ENCODE data around the gene IL1A. TPM values are rescaled to one million over a fixed set of nuclear protein-coding genes. Genes with fewer than 3 reads are reported as not detected.

Gene IL1A
- total and polyA plus RNA-seq, 2 experiments from 2014 or later, result 1.4 to 2.3 TPM

- Histone ChIP-seq H3K4me1 (ENCODE audit: insufficient read depth) (no peaks in the 10 kb centered on the region), H3K36me3 (replicated peaks; ENCODE audit: insufficient read depth, low read depth) (no peaks in the 10 kb centered on the region), H4K20me1 (ENCODE audit: insufficient read depth, poor library complexity, severe bottlenecking) (no peaks in the 10 kb centered on the region), H3K4me3 (no peak overlapping the region), H3K27ac (no peak overlapping the region), H3K79me2 (no peaks in the 10 kb centered on the region), H3K9me3 (ENCODE audit: low read depth) (no peaks in the 10 kb centered on the region), H3K27me3 (no peaks in the 10 kb centered on the region), H3K4me2 (no peak overlapping the region), H3K9me2 (replicated peaks; ENCODE audit: insufficient read depth) (no peaks in the 10 kb centered on the region), H2AFZ (no peak overlapping the region)
- no peak for DNase-seq (ENCODE audit: low spot score)
- 84% methylated on average over 4 of the region's 4 CpGs for WGBS (ENCODE audit: low lambda C conversion rate, missing lambda C conversion rate)
- TF ChIP-seq EZH2 (IDR thresholded peaks at IDR 0.05; ENCODE audit: borderline replicate concordance), result no peak
- no peak for TF ChIP-seq CTCF (IDR thresholded peaks at IDR 0.05; ENCODE audit: poor library complexity)
- TF ChIP-seq EZH2phosphoT487 (IDR thresholded peaks at IDR 0.05; ENCODE audit: low read depth, severe bottlenecking, unreplicated experiment), result no peak
These were observed 12.0 kb downstream of the IL1A start for GRCh38 chr2:112772322-112772721.

GRCh38 chr2:112768432-112768831 lies 15.9 kb downstream of the IL1A start:
- no peak overlapping the region for H2AFZ ChIP-seq

GRCh38 chr2:112767693-112768330 lies 16.5 kb downstream of the IL1A start:
- Histone ChIP-seq H3K27ac (no peak overlapping the region), H3K4me3 (no peak overlapping the region), H2AFZ (no peak overlapping the region)

More at GRCh38 chr2:112768432-112768831, 15.9 kb downstream of the IL1A start:
- Histone ChIP-seq H3K27me3 (no peaks in the 10 kb centered on the region), H3K9me2 (replicated peaks; ENCODE audit: insufficient read depth) (no peaks in the 10 kb centered on the region), H3K36me3 (replicated peaks; ENCODE audit: insufficient read depth, low read depth) (no peaks in the 10 kb centered on the region), H3K4me2 (no peak overlapping the region), H3K9me3 (ENCODE audit: low read depth) (no peaks in the 10 kb centered on the region), H4K20me1 (ENCODE audit: insufficient read depth, poor library complexity, severe bottlenecking) (no peaks in the 10 kb centered on the region), H3K27ac (no peak overlapping the region), H3K79me2 (peaks cover 4% of the 10 kb centered on the region), H3K4me1 (ENCODE audit: insufficient read depth) (no peaks in the 10 kb centered on the region), H3K4me3 (no peak overlapping the region)
- TF ChIP-seq CTCF (IDR thresholded peaks at IDR 0.05; ENCODE audit: poor library complexity) (no peak), EZH2phosphoT487 (IDR thresholded peaks at IDR 0.05; ENCODE audit: low read depth, severe bottlenecking, unreplicated experiment) (no peak)
- DNase-seq (ENCODE audit: low spot score), result no peak
- 78% methylated on average over 1 of the region's 1 CpG for WGBS (ENCODE audit: low lambda C conversion rate, missing lambda C conversion rate)

More at GRCh38 chr2:112767693-112768330, 16.5 kb downstream of the IL1A start:
- H3K79me2 ChIP-seq, result peaks cover 10% of the 10 kb centered on the region
- H3K27me3 ChIP-seq, result no peaks in the 10 kb centered on the region
- no peaks in the 10 kb centered on the region for H4K20me1 ChIP-seq (ENCODE audit: insufficient read depth, poor library complexity, severe bottlenecking)
- H3K9me2 ChIP-seq (replicated peaks; ENCODE audit: insufficient read depth), result no peaks in the 10 kb centered on the region
- no peak overlapping the region for H3K4me2 ChIP-seq
- no peak for DNase-seq (ENCODE audit: low spot score)
- H3K4me1 ChIP-seq (ENCODE audit: insufficient read depth), result no peaks in the 10 kb centered on the region
- H3K9me3 ChIP-seq (ENCODE audit: low read depth), result no peaks in the 10 kb centered on the region
- TF ChIP-seq CTCF (IDR thresholded peaks at IDR 0.05; ENCODE audit: poor library complexity) (no peak), EZH2phosphoT487 (IDR thresholded peaks at IDR 0.05; ENCODE audit: low read depth, severe bottlenecking, unreplicated experiment) (no peak), EZH2 (IDR thresholded peaks at IDR 0.05; ENCODE audit: borderline replicate concordance) (no peak)
- no peaks in the 10 kb centered on the region for H3K36me3 ChIP-seq (replicated peaks; ENCODE audit: insufficient read depth, low read depth)
- 92% methylated on average over 6 of the region's 6 CpGs for WGBS (ENCODE audit: low lambda C conversion rate, missing lambda C conversion rate)
